H1 (cell line): ENCODE measurements around the gene HSD3B1. TPM values are rescaled to one million over a fixed set of nuclear protein-coding genes. Genes with fewer than 3 reads are reported as not detected.

ENCODE experiments used
- CTCF ChIA-PET: fragments of 300-600 bp; sonication (Branson Sonifier 250); formaldehyde crosslinking; loops from one replicate; lab custom pipeline; 2021; ENCODE audit not compliant: partially characterized antibody; lab: Charles Lee
- POLR2A ChIA-PET: fragments of 300-600 bp; sonication (Branson Sonifier 250); formaldehyde crosslinking; loops from one replicate; lab custom pipeline; 2021; ENCODE audit warnings: inconsistent platforms; ENCODE audit not compliant: partially characterized antibody; lab: Charles Lee
- DNase-seq, 2 experiments: peaks; one replicate each; pipeline versions ENCODE4 v3.0.0 to v3.0.0-alpha.2; 2010 to 2022; ENCODE audit warnings: low spot score in 2 of 2, low read depth in 1 of 2, mixed read lengths in 1 of 2
- FAIRE-seq: peaks from 2 replicates; lab custom pipeline; 2011; peaks lifted over from hg19 to GRCh38; lab: Jason Lieb, UNC
- H2AFZ ChIP-seq: 2 replicates; pipeline ENCODE4 v1.8.1; 2012; ENCODE audit warnings: low read length, inconsistent platforms
- H2AK5ac ChIP-seq: 2 replicates; pipeline ENCODE4 v1.6.1; 2013; ENCODE audit warnings: low read depth, low read length
- H2BK120ac ChIP-seq: replicated peaks from 2 replicates; pipeline ENCODE3; 2013; ENCODE audit warnings: low read depth, low read length, inconsistent platforms
- H2BK12ac ChIP-seq: 2 replicates; pipeline ENCODE4 v1.6.1; 2013; ENCODE audit warnings: low read depth, low read length
- H2BK15ac ChIP-seq: 2 replicates; pipeline ENCODE4 v1.6.1; 2013; ENCODE audit warnings: low read length
- H2BK20ac ChIP-seq: 2 replicates; pipeline ENCODE4 v1.6.1; 2013; ENCODE audit warnings: low read length
- H2BK5ac ChIP-seq: 2 replicates; pipeline ENCODE4 v1.6.1; 2013; ENCODE audit warnings: low read depth, low read length
- H3K14ac ChIP-seq: 2 replicates; pipeline ENCODE4 v1.6.1; 2013; ENCODE audit warnings: inconsistent platforms; ENCODE audit not compliant: insufficient read length
- H3K18ac ChIP-seq: 2 replicates; pipeline ENCODE4 v1.6.1; 2013; ENCODE audit warnings: low read length; ENCODE audit errors: extremely low read depth
- H3K23ac ChIP-seq: 2 replicates; pipeline ENCODE4 v1.6.1; 2013; ENCODE audit warnings: inconsistent platforms; ENCODE audit not compliant: insufficient read length
- H3K23me2 ChIP-seq: 2 replicates; pipeline ENCODE4 v1.6.1; 2013; ENCODE audit warnings: low read depth, low read length
- H3K27ac ChIP-seq: 2 replicates; pipeline ENCODE4 v1.6.1; 2011; ENCODE audit warnings: low read depth, low read length, inconsistent platforms
- H3K27me3 ChIP-seq, 4 experiments: replicated peaks in 1 of 4; 1 replicate in 1 of 4; 2 replicates in 3 of 4; pipeline versions ENCODE4 v1.6.1 to v1.8.1; 2011 to 2013; ENCODE audit warnings: low read length in 3 of 4, mild to moderate bottlenecking in 3 of 4, inconsistent platforms in 2 of 4, mixed read lengths in 2 of 4, moderate library complexity in 1 of 4; ENCODE audit not compliant: control insufficient read depth in 3 of 4, insufficient read depth in 3 of 4; ENCODE audit errors: extremely low read depth in 1 of 4
- H3K36me3 ChIP-seq, 4 experiments: 2 replicates each; pipeline versions ENCODE4 v1.6.1 to v1.8.1; 2011 to 2013; ENCODE audit warnings: mild to moderate bottlenecking in 4 of 4, low read length in 3 of 4, moderate library complexity in 2 of 4, control low read depth in 1 of 4, inconsistent platforms in 1 of 4; ENCODE audit not compliant: insufficient read depth in 4 of 4, control insufficient read depth in 2 of 4
- H3K4ac ChIP-seq: replicated peaks from 2 replicates; pipeline ENCODE3; 2013; ENCODE audit warnings: low read length, low read depth, mixed read lengths, inconsistent platforms; ENCODE audit not compliant: insufficient read length
- H3K4me1 ChIP-seq, 4 experiments: replicated peaks in 1 of 4; 1 replicate in 1 of 4; 2 replicates in 3 of 4; pipeline versions ENCODE4 v1.6.1 to v1.8.1; 2011 to 2013; ENCODE audit warnings: low read length in 3 of 4, inconsistent platforms in 2 of 4, mixed read lengths in 1 of 4; ENCODE audit not compliant: insufficient read depth in 4 of 4, control insufficient read depth in 3 of 4
- H3K4me2 ChIP-seq, 2 experiments: 2 replicates each; pipeline versions ENCODE4 v1.6.1 to v1.8.1; 2011 to 2013; ENCODE audit warnings: low read depth in 2 of 2, low read length in 2 of 2, control low read depth in 1 of 2, inconsistent platforms in 1 of 2, mild to moderate bottlenecking in 1 of 2; ENCODE audit not compliant: insufficient read depth in 1 of 2
- H3K4me3 ChIP-seq, 4 experiments: fragments of 200-600, 300-600 bp in 1 of 4; sonication (generic), shearing (Covaris generic), sonication (Bioruptor Twin) in 1 of 4; 2 replicates each; pipeline versions ENCODE4 v1.5.1 to v1.8.1; 2011 to 2016; ENCODE audit warnings: low read length in 4 of 4, low read depth in 3 of 4, control low read depth in 2 of 4, inconsistent platforms in 2 of 4, mild to moderate bottlenecking in 2 of 4, mixed read lengths in 1 of 4, moderate library complexity in 1 of 4; ENCODE audit not compliant: insufficient read depth in 2 of 4; ENCODE audit errors: extremely low read depth in 1 of 4
- H3K56ac ChIP-seq: replicated peaks from 2 replicates; pipeline ENCODE3; 2013; ENCODE audit warnings: low read depth, mild to moderate bottlenecking, mixed read lengths, low read length, inconsistent platforms; ENCODE audit not compliant: insufficient read length
- H3K79me1 ChIP-seq: 2 replicates; pipeline ENCODE4 v1.6.1; 2013; ENCODE audit warnings: low read depth, low read length, control low read depth
- H3K79me2 ChIP-seq, 2 experiments: 2 replicates each; pipeline versions ENCODE4 v1.6.1 to v1.8.1; 2012 to 2013; ENCODE audit warnings: low read length in 2 of 2, mild to moderate bottlenecking in 2 of 2, inconsistent platforms in 1 of 2; ENCODE audit not compliant: insufficient read depth in 2 of 2, control insufficient read depth in 1 of 2
- H3K9ac ChIP-seq, 4 experiments: replicated peaks in 1 of 4; 1 replicate in 1 of 4; 2 replicates in 3 of 4; pipeline versions ENCODE4 v1.6.1 to v1.8.1; 2011 to 2013; ENCODE audit warnings: low read depth in 3 of 4, low read length in 3 of 4, control low read depth in 2 of 4, mild to moderate bottlenecking in 2 of 4, moderate library complexity in 2 of 4, inconsistent platforms in 1 of 4; ENCODE audit errors: extremely low read depth in 1 of 4
- H3K9me3 ChIP-seq, 2 experiments: 2 replicates each; pipeline versions ENCODE4 v1.6.1 to v1.8.1; 2012 to 2013; ENCODE audit warnings: mild to moderate bottlenecking in 2 of 2, moderate library complexity in 2 of 2, control low read depth in 1 of 2, inconsistent platforms in 1 of 2, low read depth in 1 of 2, low read length in 1 of 2, mixed read lengths in 1 of 2; ENCODE audit not compliant: insufficient read depth in 2 of 2
- H4K20me1 ChIP-seq, 2 experiments: replicated peaks in 1 of 2; 2 replicates each; pipeline versions ENCODE3 to v1.8.1; 2011 to 2013; ENCODE audit warnings: inconsistent platforms in 2 of 2, low read length in 2 of 2, mild to moderate bottlenecking in 1 of 2; ENCODE audit not compliant: insufficient read depth in 2 of 2, control insufficient read depth in 1 of 2
- H4K5ac ChIP-seq: 2 replicates; pipeline ENCODE4 v1.6.1; 2013; ENCODE audit warnings: low read length, low read depth, mixed read lengths, inconsistent platforms; ENCODE audit not compliant: insufficient read length
- H4K8ac ChIP-seq: 2 replicates; pipeline ENCODE4 v1.8.0; 2013; ENCODE audit warnings: mild to moderate bottlenecking, moderate library complexity, low read length, inconsistent platforms; ENCODE audit not compliant: insufficient read depth; ENCODE audit errors: extremely low read depth
- H4K91ac ChIP-seq: replicated peaks from 2 replicates; pipeline ENCODE3; 2013; ENCODE audit warnings: low read length, mixed read lengths, inconsistent platforms; ENCODE audit not compliant: insufficient read length
- CBX5 ChIP-seq: fragments of 300-800, 300-1000 bp; sonication (generic); IDR thresholded peaks from 2 replicates; pipeline ENCODE4 v1.7.1; 2016; ENCODE audit warnings: antibody characterized with exemption, low read length, low read depth
- CTBP2 ChIP-seq: IDR thresholded peaks from 2 replicates; pipeline ENCODE4 v1.7.0; 2011; ENCODE audit warnings: borderline replicate concordance, mild to moderate bottlenecking, moderate library complexity, mixed read lengths, low read length; ENCODE audit not compliant: insufficient read depth, insufficient read length
- FOSL1 ChIP-seq: IDR thresholded peaks from 2 replicates; pipeline ENCODE4 v1.6.1; 2011; ENCODE audit warnings: mild to moderate bottlenecking, low read depth, low read length, moderate library complexity; ENCODE audit not compliant: insufficient read depth
- JUN ChIP-seq: IDR thresholded peaks from 2 replicates; pipeline ENCODE4 v1.6.1; 2011; ENCODE audit warnings: low read depth, mild to moderate bottlenecking, improper control_type of control experiment, low read length
- RFX5 ChIP-seq: IDR thresholded peaks from 2 replicates; pipeline ENCODE4 v1.6.1; 2011; ENCODE audit warnings: low read depth, low read length, improper control_type of control experiment, borderline replicate concordance
- RNF2 ChIP-seq: fragments of 200-900, 300-1000 bp; sonication (generic); IDR thresholded peaks from 2 replicates; pipeline ENCODE4 v1.7.1; 2016; ENCODE audit warnings: borderline replicate concordance, low read depth, mild to moderate bottlenecking, antibody characterized with exemption, low read length; ENCODE audit not compliant: poor library complexity, severe bottlenecking; ENCODE audit errors: missing control alignments
- RXRA ChIP-seq: IDR thresholded peaks from 2 replicates; pipeline ENCODE4 v1.6.1; 2011; ENCODE audit warnings: low read depth, mild to moderate bottlenecking, low read length, moderate library complexity; ENCODE audit not compliant: insufficient read depth
- SIX5 ChIP-seq: IDR thresholded peaks from 2 replicates; pipeline ENCODE4 v1.6.1; 2011; ENCODE audit warnings: mild to moderate bottlenecking, low read depth, low read length
- WGBS, 2 experiments: shearing (Covaris generic) in 1 of 2; methylation state at CpG; one replicate each; pipeline versions ENCODE4 v1.1.6 to v1.1.7; 2013 to 2015; ENCODE audit warnings: low lambda C conversion rate in 2 of 2, mixed read lengths in 2 of 2, inconsistent platforms in 1 of 2, low coverage in 1 of 2, missing lambda C conversion rate in 1 of 2; ENCODE audit not compliant: insufficient replicate concordance in 2 of 2, insufficient coverage in 1 of 2, insufficient read length in 1 of 2; ENCODE audit errors: extremely low coverage in 1 of 2, missing lambda C conversion rate in 1 of 2; 5-methylcytosine and 5-hydroxymethylcytosine counted together
- polyA plus RNA-seq, 7 experiments: library from polyadenylated mRNA; depleted of rRNA in 3 of 7; stranded (reverse) in 5 of 7; unstranded in 2 of 7; fragments of >200 nt in 5 of 7; fragments of 200-250 nt in 2 of 7; gene quantifications; 1 replicate in 5 of 7; 2 replicates in 1 of 7; 4 replicates in 1 of 7; pipeline versions ENCODE4 v1.2.1 to v1.2.3, GENCODE V29; 2011 to 2013; ENCODE audit warnings: missing spikeins in 2 of 7, mixed read lengths in 2 of 7
- total RNA-seq: library from RNA; stranded (reverse); fragmentation: NEBNext Ultra II Directional; extraction: Animal tissue kit (Norgen Biotek cat#: 25700); gene quantifications from 2 replicates; pipeline ENCODE4 v1.2.1, GENCODE V29; 2021

The HSD3B1 gene
- total and polyA plus RNA-seq, 2 of the 8 experiments (the other 6 are each of a cell fraction or from before 2014, with no cell fraction given) = not detected

DNA sequence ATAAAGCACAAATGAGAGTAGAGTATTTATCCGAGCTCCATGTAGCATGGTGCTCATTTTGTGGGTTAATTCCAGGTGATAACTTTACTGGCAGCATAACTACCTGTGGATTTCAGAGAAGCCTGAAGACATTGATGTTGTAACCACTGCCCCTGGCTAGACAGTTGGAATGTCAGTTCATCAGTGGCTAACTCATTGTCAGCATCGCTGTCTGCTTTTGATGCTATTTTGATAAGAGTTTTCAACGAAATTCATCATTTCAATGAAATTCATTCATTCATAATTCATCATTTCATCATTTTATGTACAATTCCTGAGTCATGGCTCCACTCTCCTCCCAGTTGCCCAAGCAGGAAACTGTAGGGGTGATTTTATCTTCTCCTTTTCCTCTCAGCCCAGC is 34.4 kb downstream of the HSD3B1 start:
- Histone ChIP-seq H3K18ac (no peak overlapping the region), H3K4me3 (no peak overlapping the region), H3K23ac (no peak overlapping the region), H2AK5ac (no peak overlapping the region), H3K9ac (no peak overlapping the region), H4K91ac (no peak overlapping the region), H3K27ac (no peak overlapping the region), H2BK120ac (no peak overlapping the region), H4K8ac (no peak overlapping the region), H3K4ac (no peak overlapping the region), H2BK12ac (no peak overlapping the region), H3K27me3 (no peaks in the 10 kb centered on the region), H4K20me1 (no peaks in the 10 kb centered on the region), H3K4me2 (no peak overlapping the region), H3K14ac (no peak overlapping the region), H2BK5ac (no peak overlapping the region), H4K5ac (no peak overlapping the region), H3K9me3 (no peaks in the 10 kb centered on the region), H3K79me2 (no peaks in the 10 kb centered on the region), H2BK15ac (no peak overlapping the region), H3K4me1 (no peaks in the 10 kb centered on the region), H3K56ac (no peak overlapping the region), H2AFZ (no peak overlapping the region), H2BK20ac (no peak overlapping the region), H3K36me3 (no peaks in the 10 kb centered on the region), H3K23me2 (no peaks in the 10 kb centered on the region; the same call in 1 of the 2 replicates), H3K79me1 (no peaks in the 10 kb centered on the region)
- 89% methylated on average over 3 of the region's 3 CpGs; no CpG with 5 or more reads in 1 of the 2 experiments for WGBS, 2 experiments
- ChIA-PET POLR2A (no interaction called here), CTCF (interaction anchor here (1.3 kb wide), 1 partner anchor 69 kb away, joined by 3 read pairs; no protein-coding TSS in a partner anchor)
- TF ChIP-seq SIX5 = no peak
- no peak for TF ChIP-seq FOSL1
- no peak for TF ChIP-seq RFX5
- TF ChIP-seq JUN = no peak
- no peak for TF ChIP-seq CTBP2
- no peak for TF ChIP-seq RNF2
- TF ChIP-seq RXRA = no peak
- no peak for TF ChIP-seq CBX5
- no peak for DNase-seq
- FAIRE-seq = no peak
